Adrenal gland (tissue), 5 donors: ENCODE results near the gene CCDC192.

Experiments
- POLR2A ChIP-seq, 2 donors: fragments of 450-650 bp; IDR thresholded peaks; one replicate each; pipeline ENCODE4 v1.6.1; 2017; ENCODE audit warnings: antibody characterized with exemption in 2 of 2, mild to moderate bottlenecking in 2 of 2, moderate library complexity in 1 of 2
- TF ChIP-seq, protein P1 (sequence below), 6 experiments: fragments of 450-650 bp in 4 of 6; fragments of 200-600 bp in 2 of 6; sonication (generic) in 1 of 6; IDR thresholded peaks; 1 replicate in 5 of 6; 2 replicates in 1 of 6; pipeline versions ENCODE4 v1.5.1 to v1.8.0; 2016 to 2021; ENCODE audit warnings: antibody characterized with exemption in 6 of 6, mild to moderate bottlenecking in 2 of 6, moderate library complexity in 1 of 6
- donor health status: DM: no; HTN: no; CAD: no.

DNA sequence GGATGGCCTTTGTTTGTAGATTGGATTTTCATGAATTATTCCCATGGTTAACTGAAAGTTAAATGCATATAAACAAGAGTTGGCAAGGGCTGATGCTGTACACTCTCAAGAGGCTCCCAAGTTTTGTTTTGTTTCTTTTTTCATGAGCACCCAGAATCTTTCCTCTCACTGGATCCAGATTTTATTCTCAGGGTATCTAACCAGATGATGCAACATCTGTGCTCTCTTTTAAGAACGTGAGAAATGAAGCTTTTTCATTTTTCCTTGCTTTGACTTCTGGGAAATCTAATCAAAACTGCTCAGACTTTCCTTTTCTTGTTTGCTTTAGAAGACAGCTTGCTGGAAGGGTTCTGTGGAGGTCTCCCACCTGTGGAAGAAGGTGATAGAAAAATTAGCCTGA lies 237.7 kb downstream of the CCDC192 start:
- no peak for TF ChIP-seq POLR2A (IDR thresholded peaks at IDR 0.05)
- TF ChIP-seq, protein P1, sequence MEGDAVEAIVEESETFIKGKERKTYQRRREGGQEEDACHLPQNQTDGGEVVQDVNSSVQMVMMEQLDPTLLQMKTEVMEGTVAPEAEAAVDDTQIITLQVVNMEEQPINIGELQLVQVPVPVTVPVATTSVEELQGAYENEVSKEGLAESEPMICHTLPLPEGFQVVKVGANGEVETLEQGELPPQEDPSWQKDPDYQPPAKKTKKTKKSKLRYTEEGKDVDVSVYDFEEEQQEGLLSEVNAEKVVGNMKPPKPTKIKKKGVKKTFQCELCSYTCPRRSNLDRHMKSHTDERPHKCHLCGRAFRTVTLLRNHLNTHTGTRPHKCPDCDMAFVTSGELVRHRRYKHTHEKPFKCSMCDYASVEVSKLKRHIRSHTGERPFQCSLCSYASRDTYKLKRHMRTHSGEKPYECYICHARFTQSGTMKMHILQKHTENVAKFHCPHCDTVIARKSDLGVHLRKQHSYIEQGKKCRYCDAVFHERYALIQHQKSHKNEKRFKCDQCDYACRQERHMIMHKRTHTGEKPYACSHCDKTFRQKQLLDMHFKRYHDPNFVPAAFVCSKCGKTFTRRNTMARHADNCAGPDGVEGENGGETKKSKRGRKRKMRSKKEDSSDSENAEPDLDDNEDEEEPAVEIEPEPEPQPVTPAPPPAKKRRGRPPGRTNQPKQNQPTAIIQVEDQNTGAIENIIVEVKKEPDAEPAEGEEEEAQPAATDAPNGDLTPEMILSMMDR (IDR thresholded peaks at IDR 0.05) = no peak
